ENCODE data around the gene CD83.

The CD83 gene

DNA sequence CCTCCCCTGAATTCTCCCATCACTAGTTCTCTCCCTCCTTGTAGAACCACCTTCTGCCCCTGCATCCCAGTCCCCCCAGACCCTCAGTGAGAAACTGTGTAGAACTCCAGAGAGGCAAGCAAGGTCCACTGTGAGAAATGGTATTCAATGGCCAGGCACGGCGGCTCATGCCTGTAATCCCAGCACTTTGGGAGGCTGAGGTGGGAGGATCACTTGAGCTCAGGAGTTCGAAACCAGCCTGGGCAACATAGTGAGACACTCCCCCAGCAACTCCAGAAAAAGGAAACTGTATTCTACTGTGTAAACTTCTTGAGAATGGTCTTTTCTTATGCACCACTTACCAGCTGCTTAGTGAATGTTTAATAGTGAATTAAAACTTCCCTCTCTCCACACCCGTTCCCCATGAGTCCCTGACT, 8.2 kb upstream of the CD83 start:
- no peaks in the 10 kb centered on the region for H3K4me1 ChIP-seq (ENCODE audit: control insufficient read depth in 1 of 2, insufficient read depth in 2 of 2, low read length in 2 of 2)
- H2AFZ ChIP-seq (ENCODE audit: insufficient read depth, low read length, poor library complexity), result no peak overlapping the region
- no peaks in the 10 kb centered on the region for H3K27me3 ChIP-seq (ENCODE audit: insufficient read depth, low read length)
- no peak overlapping the region for H3K4ac ChIP-seq (ENCODE audit: low read depth, low read length)
- H3K4me3 ChIP-seq (ENCODE audit: low read depth, low read length), result no peak overlapping the region
- H3K79me2 ChIP-seq (ENCODE audit: control insufficient read depth, insufficient read depth, low read length, poor library complexity), result no peaks in the 10 kb centered on the region
- H3K4me2 ChIP-seq (ENCODE audit: low read length), result no peak overlapping the region
- WGBS (ENCODE audit: extremely low coverage, insufficient coverage, insufficient read length), result no CpG with 5 or more reads among the region's 4 CpGs
- H3K79me1 ChIP-seq (ENCODE audit: low read length), result no peaks in the 10 kb centered on the region
- H3K9ac ChIP-seq (ENCODE audit: low read length), result no peak overlapping the region
- no peak overlapping the region for H4K8ac ChIP-seq (ENCODE audit: low read depth, low read length)
- no peak overlapping the region for H4K12ac ChIP-seq (ENCODE audit: low read depth, low read length)
- H3K14ac ChIP-seq (ENCODE audit: low read length), result no peak overlapping the region
- no peak overlapping the region for H3K23ac ChIP-seq (ENCODE audit: low read length)
- peaks cover 3% of the 10 kb centered on the region for H3K9me3 ChIP-seq (ENCODE audit: insufficient read depth, low read depth, low read length)
- no peak overlapping the region for H2AK5ac ChIP-seq (ENCODE audit: low read length)
- H2BK12ac ChIP-seq (ENCODE audit: low read length), result no peak overlapping the region
- no peak for DNase-seq
- H3K36me3 ChIP-seq (ENCODE audit: control insufficient read depth in 1 of 2, insufficient read depth in 2 of 2, low read length in 2 of 2), result no peaks in the 10 kb centered on the region
- no peak overlapping the region for H2BK120ac ChIP-seq (ENCODE audit: insufficient read depth, low read length, poor library complexity)
- H4K91ac ChIP-seq (ENCODE audit: low read depth, low read length), result no peak overlapping the region
- no peak overlapping the region for H3K18ac ChIP-seq (ENCODE audit: low read length)
- no peak overlapping the region for H3K27ac ChIP-seq (ENCODE audit: low read depth, low read length)
- no peak overlapping the region for H2BK5ac ChIP-seq (ENCODE audit: low read depth, low read length, poor library complexity)

DNA sequence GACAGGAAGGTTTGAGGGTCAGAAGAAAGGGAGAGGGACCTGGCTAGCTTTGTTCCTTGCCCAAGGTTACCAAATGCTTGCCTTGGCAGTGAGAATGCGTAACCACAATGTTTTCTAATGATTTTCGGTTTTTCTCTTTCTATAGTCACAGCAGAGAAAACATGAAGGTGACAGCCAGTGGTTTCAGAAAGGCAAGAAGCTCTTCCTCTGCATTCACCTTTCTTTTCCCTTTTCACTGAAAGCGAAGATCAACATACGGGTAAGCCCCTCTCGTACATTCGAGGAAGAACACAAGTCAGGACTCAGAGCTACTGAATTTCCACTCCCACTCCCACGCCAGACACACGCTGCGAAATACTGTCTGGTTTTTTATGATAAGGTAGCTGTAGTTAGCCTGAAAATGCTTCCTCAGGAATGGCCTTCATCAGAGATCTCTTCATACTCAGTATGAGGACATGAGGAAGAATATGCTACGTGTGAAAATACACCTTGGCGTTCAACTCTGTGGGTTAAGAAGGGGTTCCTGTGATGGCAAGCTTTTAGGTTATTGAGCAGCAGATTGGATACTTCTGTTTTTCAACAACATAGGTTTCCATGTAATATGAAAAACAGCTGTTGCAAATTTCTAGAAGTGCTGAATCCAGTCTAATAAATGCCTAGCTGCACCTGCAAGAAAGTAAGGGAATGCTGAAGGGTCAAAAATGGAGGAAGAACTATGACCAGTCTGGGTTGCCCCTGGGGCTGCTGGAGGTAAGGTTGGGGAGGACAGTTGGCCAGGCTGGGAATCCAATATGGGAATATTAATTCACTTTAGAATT, 7.4 kb upstream of the CD83 start:
- Histone ChIP-seq H4K12ac (ENCODE audit: low read depth, low read length) (no peak overlapping the region), H2AK5ac (ENCODE audit: low read length) (no peak overlapping the region), H2BK120ac (ENCODE audit: insufficient read depth, low read length, poor library complexity) (no peak overlapping the region), H3K9me3 (ENCODE audit: insufficient read depth, low read depth, low read length) (peaks cover 3% of the 10 kb centered on the region), H4K91ac (ENCODE audit: low read depth, low read length) (no peak overlapping the region), H3K23ac (ENCODE audit: low read length) (no peak overlapping the region), H3K4ac (ENCODE audit: low read depth, low read length) (no peak overlapping the region), H3K79me1 (ENCODE audit: low read length) (no peaks in the 10 kb centered on the region), H2BK5ac (ENCODE audit: low read depth, low read length, poor library complexity) (no peak overlapping the region), H3K18ac (ENCODE audit: low read length) (no peak overlapping the region), H3K36me3 (ENCODE audit: control insufficient read depth in 1 of 2, insufficient read depth in 2 of 2, low read length in 2 of 2) (no peaks in the 10 kb centered on the region), H3K27me3 (ENCODE audit: insufficient read depth, low read length) (no peaks in the 10 kb centered on the region), H3K14ac (ENCODE audit: low read length) (no peak overlapping the region), H4K8ac (ENCODE audit: low read depth, low read length) (no peak overlapping the region), H3K27ac (ENCODE audit: low read depth, low read length) (no peak overlapping the region), H3K9ac (ENCODE audit: low read length) (no peak overlapping the region), H3K79me2 (ENCODE audit: control insufficient read depth, insufficient read depth, low read length, poor library complexity) (no peaks in the 10 kb centered on the region), H3K4me2 (ENCODE audit: low read length) (no peak overlapping the region), H2BK12ac (ENCODE audit: low read length) (no peak overlapping the region), H3K4me3 (ENCODE audit: low read depth, low read length) (no peak overlapping the region), H2AFZ (ENCODE audit: insufficient read depth, low read length, poor library complexity) (no peak overlapping the region), H3K4me1 (ENCODE audit: control insufficient read depth in 1 of 2, insufficient read depth in 2 of 2, low read length in 2 of 2) (no peaks in the 10 kb centered on the region)
- no peak for DNase-seq
- WGBS (ENCODE audit: extremely low coverage, insufficient coverage, insufficient read length), result no CpG with 5 or more reads among the region's 11 CpGs

DNA sequence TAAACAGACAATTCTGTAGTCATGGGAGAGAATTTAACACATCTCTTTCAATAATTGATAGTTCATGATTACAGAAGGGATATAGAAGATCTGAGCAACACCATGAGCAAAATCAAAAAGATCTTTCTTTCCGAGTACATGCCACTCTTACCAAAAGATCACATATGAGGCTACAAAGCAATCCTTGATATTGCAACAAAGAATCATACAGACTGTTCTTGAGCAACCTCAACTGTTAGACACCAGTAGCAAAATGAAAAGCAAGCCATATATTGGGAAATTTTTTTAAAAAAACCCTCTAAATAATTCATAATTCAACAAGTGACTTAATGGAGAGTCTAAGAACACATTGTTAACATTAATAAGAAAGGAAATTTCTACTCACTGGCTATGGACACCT, 3.6 kb upstream of the CD83 start:
- Histone ChIP-seq H3K14ac (ENCODE audit: low read length) (no peak overlapping the region), H2BK120ac (ENCODE audit: insufficient read depth, low read length, poor library complexity) (no peak overlapping the region), H3K36me3 (ENCODE audit: control insufficient read depth in 1 of 2, insufficient read depth in 2 of 2, low read length in 2 of 2) (no peaks in the 10 kb centered on the region), H4K91ac (ENCODE audit: low read depth, low read length) (no peak overlapping the region), H3K4me2 (ENCODE audit: low read length) (no peak overlapping the region), H4K12ac (ENCODE audit: low read depth, low read length) (no peak overlapping the region), H3K4ac (ENCODE audit: low read depth, low read length) (no peak overlapping the region), H3K4me1 (ENCODE audit: control insufficient read depth in 1 of 2, insufficient read depth in 2 of 2, low read length in 2 of 2) (peaks cover 0 to 6% of the 10 kb centered on the region in 2 experiments), H2AFZ (ENCODE audit: insufficient read depth, low read length, poor library complexity) (no peak overlapping the region), H3K27me3 (ENCODE audit: insufficient read depth, low read length) (peaks cover 2% of the 10 kb centered on the region), H3K79me1 (ENCODE audit: low read length) (peaks cover 4% of the 10 kb centered on the region), H3K23ac (ENCODE audit: low read length) (no peak overlapping the region), H2BK12ac (ENCODE audit: low read length) (no peak overlapping the region), H3K18ac (ENCODE audit: low read length) (no peak overlapping the region), H3K4me3 (ENCODE audit: low read depth, low read length) (no peak overlapping the region), H4K8ac (ENCODE audit: low read depth, low read length) (no peak overlapping the region), H3K9ac (ENCODE audit: low read length) (no peak overlapping the region), H2AK5ac (ENCODE audit: low read length) (no peak overlapping the region), H3K79me2 (ENCODE audit: control insufficient read depth, insufficient read depth, low read length, poor library complexity) (peaks cover 1% of the 10 kb centered on the region), H3K9me3 (ENCODE audit: insufficient read depth, low read depth, low read length) (peaks cover 4% of the 10 kb centered on the region), H3K27ac (ENCODE audit: low read depth, low read length) (no peak overlapping the region), H2BK5ac (ENCODE audit: low read depth, low read length, poor library complexity) (no peak overlapping the region)
- no CpG with 5 or more reads among the region's 1 CpG for WGBS (ENCODE audit: extremely low coverage, insufficient coverage, insufficient read length)
- no peak for DNase-seq

DNA sequence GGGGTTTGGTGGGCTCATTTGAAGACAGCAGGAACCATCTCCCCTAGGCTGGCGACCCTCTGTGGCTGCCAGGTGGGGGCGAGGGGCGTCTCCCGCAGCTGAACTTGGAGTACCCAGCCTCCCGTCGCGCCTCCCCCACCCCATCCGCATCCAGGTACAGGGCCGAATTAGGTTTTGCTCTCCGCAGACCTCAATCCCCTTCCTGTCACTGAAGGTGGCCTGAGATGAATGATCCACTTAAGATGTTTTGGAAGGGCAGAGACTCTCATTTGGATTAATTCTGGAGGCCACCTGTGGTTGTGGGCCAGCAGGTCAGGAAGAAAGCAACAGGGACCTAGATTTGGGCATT, 493 bp downstream of the CD83 start:
- H3K9me3 ChIP-seq (ENCODE audit: insufficient read depth, low read depth, low read length), result peaks cover 4% of the 10 kb centered on the region
- no peak overlapping the region for H3K23ac ChIP-seq (ENCODE audit: low read length)
- peaks cover 4% of the 10 kb centered on the region for H3K79me1 ChIP-seq (ENCODE audit: low read length)
- WGBS (ENCODE audit: extremely low coverage, insufficient coverage, insufficient read length), result no CpG with 5 or more reads among the region's 10 CpGs
- DNase-seq, result no peak
- H3K27me3 ChIP-seq (ENCODE audit: insufficient read depth, low read length), result peaks cover 2% of the 10 kb centered on the region
- no peak overlapping the region for H2AK5ac ChIP-seq (ENCODE audit: low read length)
- no peak overlapping the region for H3K14ac ChIP-seq (ENCODE audit: low read length)
- H3K4me1 ChIP-seq (ENCODE audit: control insufficient read depth in 1 of 2, insufficient read depth in 2 of 2, low read length in 2 of 2), result peaks cover 0 to 6% of the 10 kb centered on the region in 2 experiments
- H3K36me3 ChIP-seq (ENCODE audit: control insufficient read depth in 1 of 2, insufficient read depth in 2 of 2, low read length in 2 of 2), result no peaks in the 10 kb centered on the region
- H2AFZ ChIP-seq (ENCODE audit: insufficient read depth, low read length, poor library complexity), result peak overlapping the region; percentile 72
- H3K4me3 ChIP-seq (ENCODE audit: low read depth, low read length), result peak overlapping the region; percentile 78
- H4K12ac ChIP-seq (ENCODE audit: low read depth, low read length), result no peak overlapping the region
- peak overlapping the region; percentile 33 for H4K8ac ChIP-seq (ENCODE audit: low read depth, low read length)
- H3K9ac ChIP-seq (ENCODE audit: low read length), result no peak overlapping the region
- H3K4me2 ChIP-seq (ENCODE audit: low read length), result peak overlapping the region; percentile 85
- H3K4ac ChIP-seq (ENCODE audit: low read depth, low read length), result no peak overlapping the region
- H4K91ac ChIP-seq (ENCODE audit: low read depth, low read length), result no peak overlapping the region
- H2BK12ac ChIP-seq (ENCODE audit: low read length), result no peak overlapping the region
- no peak overlapping the region for H3K27ac ChIP-seq (ENCODE audit: low read depth, low read length)
- no peak overlapping the region for H2BK5ac ChIP-seq (ENCODE audit: low read depth, low read length, poor library complexity)
- H2BK120ac ChIP-seq (ENCODE audit: insufficient read depth, low read length, poor library complexity), result no peak overlapping the region
- H3K18ac ChIP-seq (ENCODE audit: low read length), result no peak overlapping the region
- H3K79me2 ChIP-seq (ENCODE audit: control insufficient read depth, insufficient read depth, low read length, poor library complexity), result peaks cover 1% of the 10 kb centered on the region

Measured in trophoblast cell (in vitro differentiated cells and primary cell).